NCI-H510A treated with DMSO at 0.1 percent for 48 hours (cell line): ENCODE measurements around the gene BID.
"Not testable (repeated sequence)": the region's sequence is repeated elsewhere in the genome, so short reads cannot be mapped to it uniquely, and the experiment has no call there.

Source experiments
- DNase-seq: peaks from one replicate; lab custom pipeline; 2025; lab: John Stamatoyannopoulos, UW

BID gene

DNA sequence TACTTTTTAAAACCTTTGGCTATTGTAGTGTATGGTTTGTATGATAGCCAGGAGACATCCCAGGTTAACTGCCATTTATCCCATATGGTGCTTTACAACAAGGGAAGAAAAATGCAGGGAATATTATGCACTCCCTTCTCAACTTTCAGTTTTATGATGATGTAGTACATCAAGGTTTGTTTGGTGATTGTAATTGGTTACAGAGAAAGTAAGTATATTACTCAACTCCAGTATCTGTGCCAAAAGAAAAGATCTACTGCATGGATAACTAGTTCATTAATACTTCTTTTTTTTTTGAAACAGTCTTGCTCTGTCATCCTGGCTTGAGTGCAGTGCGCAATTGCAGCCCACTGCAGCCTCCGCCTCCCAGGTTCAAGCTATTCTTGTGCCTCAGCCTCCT is 70.5 kb downstream of the BID start:
- no peak for DNase-seq

DNA sequence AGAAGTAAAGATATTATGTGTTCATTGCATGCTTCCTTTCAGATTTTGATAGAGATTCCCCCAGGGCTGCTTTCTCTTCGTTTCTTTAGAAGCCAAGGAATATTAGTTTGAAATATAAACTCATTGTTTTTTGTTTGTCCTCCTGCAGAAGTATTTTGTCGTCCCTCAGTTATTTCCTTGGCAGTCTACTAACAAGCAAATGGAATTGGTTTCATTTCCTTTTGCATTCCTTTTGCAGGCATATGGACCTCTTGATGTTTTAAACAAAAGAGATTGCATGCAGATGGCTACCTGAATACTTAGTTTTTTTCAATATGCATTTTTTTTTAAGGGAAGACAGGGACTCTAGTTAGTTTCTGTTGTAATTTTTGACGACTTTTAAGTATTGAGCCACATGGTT is 73.5 kb downstream of the BID start:
- no peak for DNase-seq

- DNase-seq, result no peak
Observed at GRCh38 chr22:17699696-17700340, 74.5 kb downstream of the BID start.

DNA sequence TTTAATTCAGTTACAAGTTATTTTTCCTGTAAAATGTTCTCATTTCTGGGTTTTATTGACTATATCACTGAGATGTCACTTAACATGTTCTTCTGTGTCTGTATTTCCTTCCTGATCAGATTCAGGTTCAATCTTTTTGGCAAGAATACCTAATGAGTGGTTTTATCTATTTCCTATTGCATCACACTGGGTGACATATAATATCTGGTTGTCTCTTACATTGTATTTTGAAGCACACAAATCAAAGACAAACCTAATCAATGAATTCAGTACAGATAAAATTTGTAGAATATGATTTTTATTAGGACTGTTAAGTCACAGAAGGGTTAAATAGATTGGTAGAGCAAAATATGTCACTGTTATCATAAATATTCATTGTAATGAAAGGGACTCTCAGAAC is 75.3 kb downstream of the BID start:
- no peak for DNase-seq

DNA sequence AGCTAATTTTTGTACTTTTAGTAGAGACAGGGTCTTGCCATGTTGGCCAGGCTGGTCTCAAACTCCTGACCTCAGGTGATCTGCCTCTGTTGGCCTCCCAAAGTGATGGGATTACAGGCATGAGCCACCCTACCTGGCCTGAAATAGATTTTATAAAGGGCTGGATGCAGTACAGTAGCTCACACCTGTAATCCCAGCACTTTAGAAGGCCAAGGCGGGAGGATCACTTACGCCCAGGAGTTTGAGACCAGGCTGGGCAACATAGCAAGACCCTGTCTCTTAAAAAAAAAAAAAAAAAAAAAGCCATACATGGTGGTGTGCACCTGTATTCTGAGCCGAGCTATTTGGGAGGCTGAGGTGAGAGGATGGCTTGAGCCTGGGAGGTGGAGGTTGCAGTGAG is 76.0 kb downstream of the BID start:
- not testable (repeated sequence) for DNase-seq

DNA sequence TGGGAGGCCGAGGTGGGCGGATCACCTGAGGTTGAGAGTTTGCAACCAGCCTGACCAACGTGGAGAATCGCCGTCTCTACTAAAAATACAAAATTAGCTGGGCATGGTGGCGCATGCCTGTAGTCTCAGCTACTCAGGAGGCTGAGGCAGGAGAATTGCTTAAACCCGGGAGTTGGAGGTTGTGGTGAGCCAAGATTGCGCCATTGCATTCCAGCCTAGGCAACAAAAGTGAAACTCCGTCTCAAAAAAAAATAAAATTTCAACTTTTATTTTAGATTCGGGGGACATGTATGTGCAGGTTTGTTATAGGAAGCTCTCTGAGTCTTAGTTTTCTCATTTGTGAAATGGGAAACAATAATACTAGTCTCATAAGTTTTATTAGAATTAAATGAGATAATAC is 77.1 kb downstream of the BID start:
- not testable (repeated sequence) for DNase-seq

- no peak for DNase-seq
Observed at GRCh38 chr22:17695986-17696385, 78.3 kb downstream of the BID start.

DNA sequence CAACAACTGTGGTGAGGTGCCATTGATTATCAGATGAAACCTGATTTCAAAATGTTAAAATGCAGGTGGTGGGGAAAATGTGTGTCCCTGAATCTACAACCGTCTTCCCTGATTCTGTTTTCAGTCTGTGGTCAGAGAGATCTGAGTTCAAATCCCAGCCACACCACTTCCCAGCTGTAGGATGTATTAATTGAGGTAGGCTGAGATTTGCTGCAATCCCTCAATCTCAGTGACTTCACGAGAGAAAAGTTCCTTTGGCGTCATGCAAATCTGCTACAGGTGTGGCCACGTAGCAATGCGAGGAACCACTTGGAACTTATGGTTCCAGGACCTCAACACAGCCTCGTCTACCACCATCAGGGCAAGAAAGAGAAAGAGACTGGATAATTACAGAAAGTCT is 79.5 kb downstream of the BID start:
- DNase-seq, result no peak

- DNase-seq, result no peak
Observed at GRCh38 chr22:17694193-17694592, 80.1 kb downstream of the BID start.

- DNase-seq, result no peak
Observed at GRCh38 chr22:17692841-17693240, 81.4 kb downstream of the BID start.

GRCh38 chr22:17684245-17684644 is 90.0 kb downstream of the BID start:
- DNase-seq, result no peak
